ENCODE results near the gene IL18BP.

The IL18BP gene

GRCh38 chr11:71998649-71999310 lies at the start of gene IL18BP:
TSS of gene IL18BP (plus strand) at chr11:71998909. CDS start at chr11:71999985, 1,076 bp downstream.
- no peak for DNase-seq (ENCODE audit: low read depth in 3 of 3, low spot score in 1 of 3)

GRCh38 chr11:71949034-71949433 lies 49.7 kb upstream of the IL18BP start:
- DNase-seq (ENCODE audit: low read depth in 3 of 3, low spot score in 1 of 3) = no peak

DNA sequence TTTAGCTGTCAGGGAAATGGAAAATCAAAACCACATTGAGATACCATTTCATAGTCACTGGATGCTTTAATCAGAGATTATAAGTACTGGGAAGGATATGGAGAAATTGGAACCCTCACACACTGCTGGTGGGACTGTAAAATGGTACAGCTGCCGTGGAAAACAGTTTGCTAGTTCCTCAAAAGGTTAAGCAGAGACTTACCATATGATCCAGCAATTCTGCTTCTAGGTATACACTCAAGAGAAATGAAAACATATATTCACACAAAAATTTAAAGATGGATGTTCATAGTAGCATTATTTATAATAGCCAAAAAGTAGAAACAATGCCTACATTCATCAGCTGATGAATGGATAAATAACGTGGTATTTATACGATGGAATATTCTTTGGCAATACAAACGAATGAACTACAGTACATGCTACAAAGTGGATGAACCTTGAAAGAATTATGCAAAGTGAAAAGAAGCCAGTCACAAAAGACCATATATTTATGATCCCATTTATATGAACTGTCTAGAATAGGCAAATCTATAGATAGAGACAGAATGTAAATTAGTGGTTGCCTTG lies 46.9 kb upstream of the IL18BP start:
- no peak for DNase-seq (ENCODE audit: low read depth in 3 of 3, low spot score in 1 of 3)

GRCh38 chr11:71955898-71956456 lies 42.7 kb upstream of the IL18BP start:
- no peak for DNase-seq (ENCODE audit: low read depth in 3 of 3, low spot score in 1 of 3)

- no peak for DNase-seq (ENCODE audit: low read depth in 3 of 3, low spot score in 1 of 3)
Observed at GRCh38 chr11:71962428-71963038, 36.2 kb upstream of the IL18BP start.

- no peak for DNase-seq (ENCODE audit: low read depth in 3 of 3, low spot score in 1 of 3)
Observed at GRCh38 chr11:71963468-71963867, 35.2 kb upstream of the IL18BP start.

DNA sequence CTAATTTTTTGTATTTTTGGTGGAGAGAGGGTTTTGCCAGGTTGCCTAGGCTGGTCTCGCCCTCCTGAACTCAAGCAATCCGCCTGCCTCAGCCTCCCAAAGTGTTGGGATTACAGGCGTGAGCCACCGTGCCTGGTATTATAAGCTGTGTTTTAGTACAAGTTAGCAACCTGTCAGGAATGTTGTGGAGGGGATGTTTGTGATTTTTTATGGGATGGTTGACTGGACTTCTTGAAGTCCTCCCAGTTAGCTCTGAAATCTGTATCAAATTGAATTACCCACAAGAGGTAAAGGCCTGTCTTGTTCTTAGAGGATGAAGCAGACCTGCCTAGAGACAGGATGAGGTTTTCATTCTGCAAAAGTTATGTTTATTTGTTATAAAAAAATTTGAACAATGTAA lies 34.1 kb upstream of the IL18BP start:
- no peak for DNase-seq (ENCODE audit: low read depth in 3 of 3, low spot score in 1 of 3)

DNA sequence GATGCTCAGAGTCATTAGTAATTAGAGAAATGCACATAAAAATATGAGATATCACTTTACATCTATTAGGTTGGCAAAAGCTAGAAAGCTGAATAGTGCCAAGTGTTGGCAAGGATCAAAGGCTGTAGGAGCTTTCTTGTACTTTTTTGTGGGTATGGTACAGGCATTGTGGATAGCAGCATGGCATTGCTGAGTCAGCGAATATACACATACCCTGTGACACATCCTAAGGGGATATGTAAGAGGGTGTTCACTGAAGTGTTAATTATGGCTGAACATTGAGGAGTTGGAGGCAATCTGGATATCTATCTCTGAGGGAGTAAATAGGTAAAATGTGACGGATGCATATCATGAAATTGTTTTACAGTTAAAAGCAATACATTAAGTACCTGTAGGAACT lies 27.0 kb upstream of the IL18BP start:
- DNase-seq (ENCODE audit: low read depth in 3 of 3, low spot score in 1 of 3) = no peak

GRCh38 chr11:71976551-71976950 lies 22.2 kb upstream of the IL18BP start:
- no peak for DNase-seq (ENCODE audit: low read depth in 3 of 3, low spot score in 1 of 3)

DNA sequence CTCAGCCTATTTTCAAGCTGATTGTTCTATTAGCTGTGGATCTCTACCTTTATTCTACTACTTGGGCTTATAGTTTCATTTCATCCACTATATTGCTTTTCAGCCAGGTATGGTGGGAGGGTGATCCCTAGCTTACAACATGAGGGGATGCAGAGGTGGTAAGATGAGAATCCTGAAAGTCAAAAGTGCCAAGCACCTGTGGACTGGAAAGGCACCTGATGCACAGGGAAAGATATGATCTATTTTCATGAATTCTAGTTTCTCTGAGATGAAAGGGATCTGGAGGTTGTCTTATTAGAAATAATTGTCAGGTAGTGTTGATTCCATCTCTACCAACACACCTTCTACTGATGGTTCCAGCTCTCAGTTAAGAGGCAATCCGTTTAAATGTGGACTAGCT lies 21.6 kb upstream of the IL18BP start:
- no peak for DNase-seq (ENCODE audit: low read depth in 3 of 3, low spot score in 1 of 3)

DNA sequence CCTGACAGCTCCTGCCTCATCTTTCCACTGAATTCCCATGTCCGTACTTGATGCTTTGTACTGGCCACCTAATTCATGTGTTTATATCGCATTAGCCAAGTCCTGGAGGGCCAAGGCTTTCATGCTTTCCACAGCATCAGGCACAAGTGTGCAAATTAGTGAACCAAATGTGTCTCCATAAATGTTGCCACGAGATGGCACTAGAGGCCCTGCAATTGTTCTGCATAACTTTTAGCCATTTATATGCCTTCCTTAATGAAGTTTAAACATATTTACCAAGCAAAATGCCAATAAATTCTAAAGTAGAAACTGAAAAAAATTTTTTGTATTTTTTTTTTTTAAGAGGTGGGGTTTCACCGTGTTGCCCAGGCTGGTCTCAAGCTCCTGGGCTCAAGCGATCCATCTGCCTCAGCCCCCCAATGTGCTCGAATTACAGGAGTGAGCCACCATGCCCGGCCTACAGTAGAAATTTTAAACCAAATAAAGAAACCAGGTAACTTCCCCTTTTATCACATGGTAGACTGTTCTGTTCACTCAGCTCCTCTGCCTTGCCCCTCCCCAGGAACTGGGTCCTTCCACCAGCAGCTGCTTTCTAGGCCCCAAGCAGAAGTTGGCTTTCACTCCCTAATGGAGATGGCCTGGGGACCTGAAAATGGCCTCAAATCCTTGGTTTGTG lies 20.8 kb upstream of the IL18BP start:
- peak in 2 of 3 donors; percentile 2 to 7 for DNase-seq (ENCODE audit: low read depth in 3 of 3, low spot score in 1 of 3)

GRCh38 chr11:71979094-71979493 lies 19.6 kb upstream of the IL18BP start:
- DNase-seq (ENCODE audit: low read depth in 3 of 3, low spot score in 1 of 3) = no peak

DNA sequence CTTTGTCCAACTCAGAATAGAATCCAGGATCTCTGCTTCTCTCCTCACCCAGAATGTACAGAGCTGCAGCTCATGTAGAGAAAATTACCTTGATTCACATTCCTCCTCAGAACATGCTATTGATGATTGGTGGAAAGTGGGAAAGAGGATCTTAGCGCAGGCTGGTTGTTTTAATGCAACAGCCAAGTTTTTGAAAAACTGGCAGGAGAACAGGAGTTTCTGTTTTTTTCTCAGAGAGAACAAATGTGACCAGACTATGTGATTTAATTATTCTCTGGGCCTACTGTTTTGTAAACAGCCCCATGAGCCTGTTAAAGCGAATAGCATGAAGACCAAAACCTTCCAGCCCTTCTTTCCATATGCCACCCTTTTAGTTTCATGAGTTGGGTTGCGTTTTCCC lies 19.1 kb upstream of the IL18BP start:
- DNase-seq (ENCODE audit: low read depth in 3 of 3, low spot score in 1 of 3) = no peak

GRCh38 chr11:71986131-71986530 lies 12.6 kb upstream of the IL18BP start:
- DNase-seq (ENCODE audit: low read depth in 3 of 3, low spot score in 1 of 3) = no peak

DNA sequence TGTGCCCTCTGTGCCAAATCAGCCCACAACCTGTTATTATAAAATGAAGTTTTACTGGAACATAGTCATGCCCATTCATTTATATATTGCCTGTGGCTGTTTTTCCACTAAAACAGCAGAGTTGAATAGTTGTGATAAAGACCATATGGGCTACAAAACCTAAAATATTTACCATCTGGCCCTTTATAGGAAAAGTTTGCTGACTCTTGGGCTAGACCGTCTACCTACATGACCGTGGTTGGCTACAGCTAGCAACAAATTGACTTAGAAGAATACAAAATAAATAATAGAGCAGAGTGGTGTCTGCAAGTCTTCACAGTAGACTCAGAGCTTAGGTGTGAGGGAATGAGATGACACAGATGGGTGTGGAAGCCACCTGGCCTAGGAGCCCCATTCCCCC lies 11.2 kb upstream of the IL18BP start:
- no peak for DNase-seq (ENCODE audit: low read depth in 3 of 3, low spot score in 1 of 3)

GRCh38 chr11:71988050-71988449 lies 10.7 kb upstream of the IL18BP start:
- no peak for DNase-seq (ENCODE audit: low read depth in 3 of 3, low spot score in 1 of 3)

- DNase-seq (ENCODE audit: low read depth in 3 of 3, low spot score in 1 of 3) = no peak
Observed at GRCh38 chr11:71990701-71991100, 8.0 kb upstream of the IL18BP start.

GRCh38 chr11:71991494-71991893 lies 7.2 kb upstream of the IL18BP start:
- DNase-seq (ENCODE audit: low read depth in 3 of 3, low spot score in 1 of 3) = no peak

- DNase-seq (ENCODE audit: low read depth in 3 of 3, low spot score in 1 of 3) = no peak
Observed at GRCh38 chr11:71992136-71992730, 6.5 kb upstream of the IL18BP start.

- DNase-seq (ENCODE audit: low read depth in 3 of 3, low spot score in 1 of 3) = no peak
Observed at GRCh38 chr11:71994786-71995185, 3.9 kb upstream of the IL18BP start.

- DNase-seq (ENCODE audit: low read depth in 3 of 3, low spot score in 1 of 3) = no peak
Observed at GRCh38 chr11:71995726-71996291, 2.9 kb upstream of the IL18BP start.
